ENCODE results near the gene GJC1.

Gene GJC1

GRCh38 chr17:44765965-44766364, 64.1 kb downstream of the GJC1 start:
- TF ChIP-seq CTCF (IDR thresholded peaks at IDR 0.05; ENCODE audit: low read depth, low read length): no peak
- no peak overlapping the region for H3K4me3 ChIP-seq (replicated peaks in 1 of 2; ENCODE audit: low read depth in 2 of 2, low read length in 2 of 2)
- DNase-seq (ENCODE audit: low read depth in 2 of 2): no peak

DNA sequence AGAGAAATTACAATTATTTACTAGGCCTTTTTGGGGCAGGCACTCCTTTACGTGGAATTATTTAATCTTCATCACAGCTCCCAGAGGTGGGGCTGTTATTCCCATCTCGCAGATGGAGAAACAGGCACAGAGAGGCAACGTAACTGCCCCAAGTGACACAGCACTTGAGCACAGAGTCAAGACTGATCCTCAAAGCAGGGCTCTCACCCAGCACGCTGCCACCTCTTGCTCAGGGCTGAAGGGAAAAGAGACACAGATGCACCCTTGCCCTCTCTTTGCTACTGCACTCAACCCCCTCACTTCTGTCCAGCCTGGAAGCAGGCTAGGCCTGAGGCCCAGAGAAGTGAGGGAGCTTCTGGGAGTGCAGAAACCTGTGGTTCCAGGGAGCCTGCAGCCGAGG, 66.9 kb downstream of the GJC1 start:
- DNase-seq (ENCODE audit: low read depth in 2 of 2): no peak
- H3K4me3 ChIP-seq (replicated peaks in 1 of 2; ENCODE audit: low read depth in 2 of 2, low read length in 2 of 2): no peak overlapping the region
- no peak for TF ChIP-seq CTCF (IDR thresholded peaks at IDR 0.05; ENCODE audit: low read depth, low read length)

DNA sequence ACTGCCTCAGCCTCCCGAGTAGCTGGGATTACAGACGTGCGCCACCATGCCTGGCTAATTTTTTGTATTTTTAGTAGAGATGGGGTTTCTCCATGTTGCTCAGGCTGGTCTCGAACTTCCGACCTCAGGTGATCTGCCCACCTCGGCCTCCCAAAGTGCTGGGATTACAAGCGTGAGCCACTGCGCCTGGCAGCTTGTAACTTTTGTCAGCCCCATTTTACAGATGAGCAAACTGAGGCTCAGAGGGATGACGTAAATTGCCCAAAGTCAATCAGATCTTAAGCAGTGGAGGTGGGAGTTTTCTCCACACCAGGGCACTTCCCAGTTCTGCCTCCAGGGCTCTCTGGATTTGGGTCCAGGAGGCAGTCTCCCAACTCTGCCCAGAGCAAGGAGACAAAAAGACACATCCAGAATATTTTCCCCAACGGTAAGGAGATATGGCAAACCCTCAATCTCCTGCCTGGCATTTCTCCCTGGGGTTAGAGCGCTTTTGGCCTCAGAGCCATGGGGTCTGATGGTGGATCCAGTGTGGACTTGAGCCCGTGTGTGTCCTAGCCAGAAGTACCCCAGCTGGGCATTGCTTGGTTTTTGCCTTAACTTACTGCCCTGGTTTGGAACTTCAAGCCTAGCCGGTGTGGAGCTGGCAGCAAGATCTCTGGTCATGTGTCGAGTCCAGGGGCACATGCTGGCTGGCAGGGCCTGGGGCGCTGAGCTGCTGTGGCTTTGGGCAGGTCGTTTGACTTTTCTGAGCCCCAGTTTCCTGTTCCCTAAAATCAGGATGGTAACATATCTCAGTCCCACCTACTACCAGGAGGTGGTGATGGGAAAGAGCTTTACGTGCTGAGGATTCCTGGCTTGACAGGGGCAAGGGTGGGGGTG, 67.9 kb downstream of the GJC1 start:
- no peak for TF ChIP-seq CTCF (IDR thresholded peaks at IDR 0.05; ENCODE audit: low read depth, low read length)
- DNase-seq (ENCODE audit: low read depth in 2 of 2): no peak
- H3K4me3 ChIP-seq (replicated peaks in 1 of 2; ENCODE audit: low read depth in 2 of 2, low read length in 2 of 2): no peak overlapping the region

DNA sequence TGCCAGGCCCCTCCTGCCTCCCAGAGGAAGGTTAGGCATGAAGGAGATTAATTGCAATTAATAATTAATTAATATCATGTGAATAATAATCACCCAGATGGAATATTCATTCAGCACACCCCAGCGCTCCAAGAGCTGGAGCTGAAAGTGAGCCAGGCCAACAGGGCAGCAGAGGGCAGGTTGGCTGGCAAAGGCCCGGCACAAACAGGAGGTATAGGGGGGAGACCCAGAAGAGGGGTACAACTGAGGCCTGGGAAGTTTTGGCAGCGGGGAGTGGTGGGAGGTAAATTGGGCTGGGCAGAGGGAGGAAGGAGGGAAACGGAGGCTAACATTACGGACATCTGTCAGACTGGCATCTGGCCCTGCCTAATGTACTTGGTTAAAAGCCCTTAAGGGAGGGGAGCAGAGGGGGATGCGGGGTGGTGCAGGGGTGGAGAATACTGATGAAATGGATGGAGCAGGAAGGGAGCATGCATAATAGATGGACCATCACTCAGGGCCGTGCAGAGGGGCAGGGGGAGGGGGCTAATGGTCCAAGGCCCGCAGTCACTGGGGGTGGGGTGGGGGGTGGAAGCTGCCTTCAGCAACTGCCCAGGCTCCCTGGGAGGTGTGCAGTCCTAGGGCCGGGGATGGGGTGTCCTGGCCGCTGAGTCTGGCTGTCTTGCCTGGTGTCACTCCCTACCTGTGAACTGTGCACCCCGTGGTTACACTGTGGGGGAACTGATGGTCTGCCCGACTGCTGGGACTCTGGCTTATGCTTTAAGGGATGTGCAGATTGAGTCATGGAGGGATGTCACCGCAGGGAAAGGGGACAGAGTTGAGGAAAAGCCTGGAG, 69.4 kb downstream of the GJC1 start:
- DNase-seq (ENCODE audit: low read depth in 2 of 2): no peak
- TF ChIP-seq CTCF (IDR thresholded peaks at IDR 0.05; ENCODE audit: low read depth, low read length): no peak
- H3K4me3 ChIP-seq (replicated peaks in 1 of 2; ENCODE audit: low read depth in 2 of 2, low read length in 2 of 2): no peak overlapping the region

- no peak for TF ChIP-seq CTCF (IDR thresholded peaks at IDR 0.05; ENCODE audit: low read depth, low read length)
- no peak for DNase-seq (ENCODE audit: low read depth in 2 of 2)
- no peak overlapping the region for H3K4me3 ChIP-seq (replicated peaks in 1 of 2; ENCODE audit: low read depth in 2 of 2, low read length in 2 of 2)
These were observed 70.2 kb downstream of the GJC1 start for GRCh38 chr17:44759916-44760243.

DNA sequence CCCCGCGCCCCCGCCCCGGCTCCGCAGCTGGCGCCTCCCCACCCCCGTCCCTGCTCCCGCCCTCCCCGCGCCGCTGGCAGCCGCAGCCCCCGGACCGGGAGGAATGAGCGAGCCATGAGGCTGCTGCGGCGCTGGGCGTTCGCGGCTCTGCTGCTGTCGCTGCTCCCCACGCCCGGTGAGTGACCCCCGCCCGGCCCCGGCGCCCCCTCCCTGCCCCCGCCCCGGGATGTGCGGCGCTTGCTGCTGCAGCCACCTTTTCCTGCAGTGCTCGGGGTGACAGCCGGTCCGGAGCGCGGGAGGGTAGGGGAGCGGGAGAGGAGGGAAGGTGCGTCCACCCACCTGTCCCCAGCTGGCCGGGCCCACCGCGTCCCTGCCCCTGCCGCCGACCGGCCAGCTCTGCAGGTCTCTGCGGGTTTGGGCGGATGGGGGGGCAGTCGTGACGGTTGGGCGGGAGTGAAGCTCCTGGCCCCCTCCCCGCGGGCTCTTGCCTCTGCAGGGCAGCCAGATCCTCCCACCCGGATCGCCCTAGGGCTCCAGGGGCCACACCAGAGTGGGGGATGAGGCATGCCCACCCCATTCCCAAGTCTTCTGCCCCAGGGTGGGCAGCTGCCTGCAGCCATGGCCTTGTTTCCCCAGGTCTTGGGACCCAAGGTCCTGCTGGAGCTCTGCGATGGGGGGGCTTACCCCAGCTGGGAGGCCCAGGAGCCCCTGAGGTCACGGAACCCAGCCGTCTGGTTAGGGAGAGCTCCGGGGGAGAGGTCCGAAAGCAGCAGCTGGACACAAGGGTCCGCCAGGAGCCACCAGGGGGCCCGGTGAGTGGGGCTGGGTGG, 70.8 kb downstream of the GJC1 start:
- no peak for TF ChIP-seq CTCF (IDR thresholded peaks at IDR 0.05; ENCODE audit: low read depth, low read length)
- peak overlapping the region; percentile 34 to 38 for H3K4me3 ChIP-seq (replicated peaks in 1 of 2; ENCODE audit: low read depth in 2 of 2, low read length in 2 of 2)
- DNase-seq (ENCODE audit: low read depth in 2 of 2): no peak
